B cell (primary cell): Measurements from ENCODE around the gene SUB1. TPM values are rescaled to one million over a fixed set of nuclear protein-coding genes. Genes with fewer than 3 reads are reported as not detected.

ENCODE experiments used
- ATAC-seq: fragments of 200-7000 bp; cut with Tn5 transposase; one replicate; pipeline ENCODE4 v1.10.0; 2021; ENCODE audit warnings: low read depth, mild to moderate bottlenecking, moderate number of reproducible peaks, moderate library complexity
- CTCF ChIA-PET: fragments of 350-600 bp; sonication (Branson Sonifier 250); formaldehyde crosslinking; loops from one replicate; lab custom pipeline; 2021; ENCODE audit warnings: antibody characterized with exemption, inconsistent platforms; lab: Charles Lee
- POLR2A ChIA-PET: fragments of 350-600 bp; sonication (Branson Sonifier 250); formaldehyde crosslinking; loops from one replicate; lab custom pipeline; 2021; ENCODE audit warnings: antibody characterized with exemption; lab: Charles Lee
- DNase-seq: peaks from one replicate; pipeline ENCODE4 v3.0.0; 2013
- H2AFZ ChIP-seq: 2 replicates; pipeline ENCODE4 v1.6.1; 2012; ENCODE audit warnings: mild to moderate bottlenecking, low read depth, low read length; ENCODE audit not compliant: insufficient read depth, poor library complexity, severe bottlenecking
- H3K27ac ChIP-seq, 2 donors: 1 replicate in 1 of 2; 2 replicates in 1 of 2; pipeline ENCODE4 v1.5.1; 2012 to 2013; ENCODE audit warnings: low read length in 2 of 2, mild to moderate bottlenecking in 2 of 2, moderate library complexity in 1 of 2
- H3K27me3 ChIP-seq, 4 experiments: fragments of 200-600 bp in 1 of 4; sonication (generic) in 1 of 4; replicated peaks in 1 of 4; 1 replicate in 2 of 4; 2 replicates in 2 of 4; pipeline versions ENCODE4 v1.6.1 to v1.7.0; 2013 to 2016; ENCODE audit warnings: low read length in 3 of 4, mild to moderate bottlenecking in 2 of 4, mixed read lengths in 1 of 4, moderate library complexity in 1 of 4; ENCODE audit not compliant: insufficient read depth in 4 of 4, control insufficient read depth in 3 of 4; ENCODE audit errors: control extremely low read depth in 1 of 4
- H3K36me3 ChIP-seq, 2 experiments: replicated peaks in 1 of 2; 1 replicate in 1 of 2; 2 replicates in 1 of 2; pipeline versions ENCODE4 v1.6.1 to v1.7.1; 2013; ENCODE audit warnings: low read length in 1 of 2; ENCODE audit not compliant: insufficient read depth in 2 of 2, control insufficient read depth in 1 of 2; ENCODE audit errors: control extremely low read depth in 1 of 2, extremely low read depth in 1 of 2
- H3K4me1 ChIP-seq, 2 donors: fragments of 200-600 bp in 1 of 2; sonication (generic) in 1 of 2; 1 replicate in 1 of 2; 2 replicates in 1 of 2; pipeline versions ENCODE4 v1.5.1 to v1.6.1; 2013 to 2017; ENCODE audit warnings: low read length in 2 of 2; ENCODE audit not compliant: control insufficient read depth in 2 of 2, insufficient read depth in 2 of 2
- H3K4me2 ChIP-seq: replicated peaks from 2 replicates; pipeline ENCODE3; 2012; ENCODE audit warnings: mild to moderate bottlenecking, low read depth, low read length; ENCODE audit not compliant: poor library complexity, severe bottlenecking
- H3K4me3 ChIP-seq, 5 experiments: fragments of 200-600 bp in 1 of 5; sonication (generic) in 1 of 5; 1 replicate in 3 of 5; 2 replicates in 2 of 5; pipeline versions ENCODE4 v1.5.1 to v1.7.0; 2011 to 2016; ENCODE audit warnings: low read length in 4 of 5, mild to moderate bottlenecking in 4 of 5, low read depth in 2 of 5, control low read depth in 1 of 5, moderate library complexity in 1 of 5; ENCODE audit not compliant: insufficient read depth in 1 of 5; ENCODE audit errors: control extremely low read depth in 1 of 5, extremely low read depth in 1 of 5
- H3K79me2 ChIP-seq: fragments of 200-600 bp; sonication (generic); one replicate; pipeline ENCODE4 v1.6.0; 2016; ENCODE audit warnings: low read length; ENCODE audit not compliant: control insufficient read depth, insufficient read depth
- H3K9ac ChIP-seq: fragments of 200-600 bp; sonication (generic); 2 replicates; pipeline ENCODE4 v1.6.1; 2017; ENCODE audit warnings: mild to moderate bottlenecking, low read length, moderate library complexity
- H3K9me3 ChIP-seq, 3 donors: one replicate each; pipeline versions ENCODE4 v1.6.1 to v1.7.1; 2013; ENCODE audit warnings: low read length in 2 of 3; ENCODE audit not compliant: control insufficient read depth in 2 of 3, insufficient read depth in 1 of 3; ENCODE audit errors: control extremely low read depth in 1 of 3
- H4K20me1 ChIP-seq: 2 replicates; pipeline ENCODE4 v1.6.0; 2012; ENCODE audit warnings: mild to moderate bottlenecking, low read length; ENCODE audit not compliant: insufficient read depth, control insufficient read depth, poor library complexity, severe bottlenecking
- H3K27ac Mint-ChIP-seq: one replicate; pipeline ENCODE4 v1.8.0; 2021; ENCODE audit warnings: mixed read lengths
- H3K27me3 Mint-ChIP-seq: one replicate; pipeline ENCODE4 v1.8.0; 2021; ENCODE audit warnings: mixed read lengths
- H3K4me1 Mint-ChIP-seq: one replicate; pipeline ENCODE4 v1.8.0; 2021; ENCODE audit warnings: mixed read lengths
- H3K4me3 Mint-ChIP-seq: one replicate; pipeline ENCODE4 v1.8.0; 2021; ENCODE audit warnings: mixed read lengths
- H3K9me3 Mint-ChIP-seq: one replicate; pipeline ENCODE4 v1.8.0; 2022; ENCODE audit warnings: mixed read lengths; ENCODE audit not compliant: insufficient read depth
- CTCF ChIP-seq: fragments of 200-600 bp; IDR thresholded peaks from one replicate; pipeline ENCODE4 v1.8.0; 2022; ENCODE audit warnings: antibody characterized with exemption, mild to moderate bottlenecking
- EZH2 ChIP-seq: IDR thresholded peaks from 2 replicates; pipeline ENCODE4 v1.6.1; 2012; ENCODE audit warnings: borderline replicate concordance, low read depth, mild to moderate bottlenecking, moderate library complexity, low read length; ENCODE audit not compliant: insufficient read depth, poor library complexity, severe bottlenecking
- WGBS: methylation state at CpG from one replicate; pipeline ENCODE4 v1.1.5; 2013; ENCODE audit warnings: missing lambda C conversion rate; ENCODE audit not compliant: insufficient coverage; 5-methylcytosine and 5-hydroxymethylcytosine counted together
- intact Hi-C: fragments of 100-400 bp; cut with micrococcal nuclease; formaldehyde crosslinking; loops from one replicate; pipeline ENCODE4 v1.10.0; 2022
- polyA plus RNA-seq: library from polyadenylated mRNA; depleted of rRNA; stranded (reverse); fragments of >200 nt; gene quantifications from 2 replicates; pipeline ENCODE4 v1.2.3, GENCODE V29; 2012
- total RNA-seq, 2 donors: library from RNA; stranded (reverse); fragments of 120-200 nt in 1 of 2; gene quantifications; 1 replicate in 1 of 2; 2 replicates in 1 of 2; pipeline versions ENCODE4 v1.2.3 to v1.2.4, GENCODE V29; 2013 to 2022

The SUB1 gene
- total and polyA plus RNA-seq, 2 donors (not counting 1 experiment from before 2014, with no cell fraction given) = 55.4 to 117 TPM

- Histone ChIP-seq H3K27ac (no peak overlapping the region), H2AFZ (no peak overlapping the region), H3K4me2 (no peak overlapping the region), H3K4me1 (no peaks in the 10 kb centered on the region), H3K4me3 (no peak overlapping the region), H3K9me3 (peaks cover 0 to 3% (median 0%) of the 10 kb centered on the region in 3 donors), H3K79me2 (no peaks in the 10 kb centered on the region), H3K27me3 (no peaks in the 10 kb centered on the region), H3K36me3 (no peaks in the 10 kb centered on the region), H4K20me1 (no peaks in the 10 kb centered on the region), H3K9ac (no peak overlapping the region)
- H3K4me3 Mint-ChIP-seq = no peak overlapping the region
- 98% methylated on average over 6 of the region's 6 CpGs for WGBS
- ChIA-PET CTCF (no interaction called here), POLR2A (no interaction called here)
- ATAC-seq = no peak
- peaks cover 4% of the 10 kb centered on the region for H3K27me3 Mint-ChIP-seq
- DNase-seq = no peak
- no peaks in the 10 kb centered on the region for H3K4me1 Mint-ChIP-seq
- H3K9me3 Mint-ChIP-seq = no peaks in the 10 kb centered on the region
- TF ChIP-seq EZH2 = no peak
- no peak overlapping the region for H3K27ac Mint-ChIP-seq
- intact Hi-C loops = no loop called here
Measured at GRCh38 chr5:32646061-32646969, 61.0 kb downstream of the SUB1 start.

- Histone ChIP-seq H3K27me3 (peaks cover 0 to 8% (median 0%) of the 10 kb centered on the region in 4 experiments), H3K27ac (no peak overlapping the region), H3K4me2 (no peak overlapping the region), H3K79me2 (no peaks in the 10 kb centered on the region), H4K20me1 (no peaks in the 10 kb centered on the region), H3K4me3 (no peak overlapping the region), H2AFZ (no peak overlapping the region), H3K4me1 (no peaks in the 10 kb centered on the region), H3K9ac (no peak overlapping the region), H3K9me3 (peaks cover 0 to 17% (median 6%) of the 10 kb centered on the region in 3 donors), H3K36me3 (no peaks in the 10 kb centered on the region)
- no peaks in the 10 kb centered on the region for H3K4me1 Mint-ChIP-seq
- peaks cover 5% of the 10 kb centered on the region for H3K9me3 Mint-ChIP-seq
- no peaks in the 10 kb centered on the region for H3K27me3 Mint-ChIP-seq
- ATAC-seq (no peak), DNase-seq (no peak)
- CTCF ChIA-PET = no interaction called here
- no peak overlapping the region for H3K4me3 Mint-ChIP-seq
- 100% methylated on average over 2 of the region's 4 CpGs for WGBS
- no peak for TF ChIP-seq CTCF
- no peak for TF ChIP-seq EZH2
- intact Hi-C loops = no loop called here
- POLR2A ChIA-PET = no interaction called here
- H3K27ac Mint-ChIP-seq = no peak overlapping the region
Measured at GRCh38 chr5:32651088-32651487, 65.7 kb downstream of the SUB1 start.
